ENCODE data around the gene TLE5.
A peak's percentile ranks its signal among the peaks of the same experiment; 100 is the strongest.
"Not testable (repeated sequence)": the region's sequence is repeated elsewhere in the genome, so short reads cannot be mapped to it uniquely, and the experiment has no call there.

Gene TLE5

GRCh38 chr19:3049089-3049488, 13.2 kb downstream of the TLE5 start:
- in situ Hi-C loops (cut with HindIII; ENCODE audit: low pct_ligation_motif_present, low pct_unique_long_range_greater_than_20kb, low sequenced_read_pairs): no loop called here
- DNase-seq: no peak

- in situ Hi-C loops (cut with HindIII; ENCODE audit: low pct_ligation_motif_present, low pct_unique_long_range_greater_than_20kb, low sequenced_read_pairs): no loop called here
- no peak for DNase-seq
These were observed 14.1 kb downstream of the TLE5 start for GRCh38 chr19:3048190-3048533.

- peak; percentile 63 for DNase-seq
These were observed 14.7 kb downstream of the TLE5 start for GRCh38 chr19:3047496-3048189.

GRCh38 chr19:3046698-3047495, 15.4 kb downstream of the TLE5 start:
- in situ Hi-C loops (cut with HindIII; ENCODE audit: low pct_ligation_motif_present, low pct_unique_long_range_greater_than_20kb, low sequenced_read_pairs): no loop called here
- no peak for DNase-seq

More at GRCh38 chr19:3047496-3048189, 14.7 kb downstream of the TLE5 start:
- in situ Hi-C loops (cut with HindIII; ENCODE audit: low pct_ligation_motif_present, low pct_unique_long_range_greater_than_20kb, low sequenced_read_pairs): no loop called here

- in situ Hi-C loops (cut with HindIII; ENCODE audit: low pct_ligation_motif_present, low pct_unique_long_range_greater_than_20kb, low sequenced_read_pairs): no loop called here
- DNase-seq: no peak
These were observed 16.2 kb downstream of the TLE5 start for GRCh38 chr19:3045885-3046697.

GRCh38 chr19:3045191-3045590, 17.1 kb downstream of the TLE5 start:
- in situ Hi-C loops (cut with HindIII; ENCODE audit: low pct_ligation_motif_present, low pct_unique_long_range_greater_than_20kb, low sequenced_read_pairs): no loop called here
- no peak for DNase-seq

- DNase-seq: no peak
- in situ Hi-C loops (cut with HindIII; ENCODE audit: low pct_ligation_motif_present, low pct_unique_long_range_greater_than_20kb, low sequenced_read_pairs): no loop called here
These were observed 19.6 kb downstream of the TLE5 start for GRCh38 chr19:3042621-3043267.

- in situ Hi-C loops (cut with HindIII; ENCODE audit: low pct_ligation_motif_present, low pct_unique_long_range_greater_than_20kb, low sequenced_read_pairs): no loop called here
- no peak for DNase-seq
These were observed 20.3 kb downstream of the TLE5 start for GRCh38 chr19:3041761-3042620.

GRCh38 chr19:3041327-3041726, 21.0 kb downstream of the TLE5 start:
- DNase-seq: no peak
- in situ Hi-C loops (cut with HindIII; ENCODE audit: low pct_ligation_motif_present, low pct_unique_long_range_greater_than_20kb, low sequenced_read_pairs): no loop called here

- no peak for DNase-seq
- in situ Hi-C loops (cut with HindIII; ENCODE audit: low pct_ligation_motif_present, low pct_unique_long_range_greater_than_20kb, low sequenced_read_pairs): no loop called here
These were observed 22.6 kb downstream of the TLE5 start for GRCh38 chr19:3039641-3040077.

- DNase-seq: no peak
- in situ Hi-C loops (cut with HindIII; ENCODE audit: low pct_ligation_motif_present, low pct_unique_long_range_greater_than_20kb, low sequenced_read_pairs): no loop called here
These were observed 23.2 kb downstream of the TLE5 start for GRCh38 chr19:3039125-3039524.

GRCh38 chr19:3038214-3038613, 24.1 kb downstream of the TLE5 start:
- in situ Hi-C loops (cut with HindIII; ENCODE audit: low pct_ligation_motif_present, low pct_unique_long_range_greater_than_20kb, low sequenced_read_pairs): no loop called here
- DNase-seq: no peak

- DNase-seq; in situ Hi-C loops (cut with HindIII; ENCODE audit: low pct_ligation_motif_present, low pct_unique_long_range_greater_than_20kb, low sequenced_read_pairs): not testable (repeated sequence)
These were observed 25.2 kb downstream of the TLE5 start for GRCh38 chr19:3036977-3037544.

- DNase-seq: peak; percentile 88
- in situ Hi-C loops (cut with HindIII; ENCODE audit: low pct_ligation_motif_present, low pct_unique_long_range_greater_than_20kb, low sequenced_read_pairs): no loop called here
These were observed 25.9 kb downstream of the TLE5 start for GRCh38 chr19:3036119-3036976.

- in situ Hi-C loops (cut with HindIII; ENCODE audit: low pct_ligation_motif_present, low pct_unique_long_range_greater_than_20kb, low sequenced_read_pairs): no loop called here
- DNase-seq: peak; percentile 98
These were observed 26.7 kb downstream of the TLE5 start for GRCh38 chr19:3035542-3036118.

Data from ACHN (cell line).